GM20431 (cell line): ENCODE measurements around the gene PACRG.

Experiments
- in situ Hi-C: fragments of 300-500 bp; cut with MseI, MboI; formaldehyde crosslinking; loops from one replicate; pipeline ENCODE4 v1.15.0; 2020; ENCODE audit warnings: low sequenced_read_pairs; ENCODE audit not compliant: unreplicated experiment

The PACRG gene

DNA sequence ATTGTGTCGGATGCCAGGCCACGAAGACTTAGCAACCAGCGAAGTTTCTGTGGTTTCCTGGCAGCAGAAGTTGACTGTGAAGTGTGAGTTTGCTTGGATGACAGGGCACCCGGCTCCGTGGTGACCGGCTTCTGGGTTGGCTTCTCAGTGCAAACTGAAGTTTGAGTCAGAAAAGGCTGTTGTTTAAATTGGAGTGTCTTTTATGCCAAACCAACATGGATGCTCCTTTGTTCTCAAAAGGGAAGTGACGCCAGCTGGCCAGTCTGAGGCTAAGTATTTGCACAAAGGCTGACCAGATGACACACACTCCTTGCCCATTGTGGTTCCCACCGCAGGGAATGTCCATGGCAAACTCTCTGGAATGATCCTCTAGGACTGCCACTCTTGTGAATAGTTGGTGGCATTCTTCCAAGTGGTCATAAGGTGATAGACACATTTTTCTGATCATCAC is 521.9 kb downstream of the PACRG start:
- in situ Hi-C loops = no loop called here

DNA sequence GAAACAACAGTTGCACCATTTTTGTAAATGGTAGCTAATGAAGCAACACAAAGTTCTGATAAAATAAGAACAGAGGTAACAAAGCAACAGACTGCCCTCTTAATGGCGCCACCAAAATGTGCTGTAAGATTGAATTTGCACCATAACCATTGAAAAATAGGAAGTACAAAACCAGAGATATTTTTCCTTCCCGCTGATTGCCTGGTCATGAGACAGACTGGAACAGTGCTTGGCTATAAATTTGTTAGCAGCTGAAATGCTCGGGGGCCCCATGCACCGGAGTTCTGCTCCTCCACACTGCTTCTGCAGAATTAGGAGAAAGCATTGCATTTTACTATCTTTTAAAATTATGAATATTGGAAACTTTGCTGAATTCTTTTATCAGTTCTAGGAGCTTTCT is 522.3 kb downstream of the PACRG start:
- in situ Hi-C loops = no loop called here

DNA sequence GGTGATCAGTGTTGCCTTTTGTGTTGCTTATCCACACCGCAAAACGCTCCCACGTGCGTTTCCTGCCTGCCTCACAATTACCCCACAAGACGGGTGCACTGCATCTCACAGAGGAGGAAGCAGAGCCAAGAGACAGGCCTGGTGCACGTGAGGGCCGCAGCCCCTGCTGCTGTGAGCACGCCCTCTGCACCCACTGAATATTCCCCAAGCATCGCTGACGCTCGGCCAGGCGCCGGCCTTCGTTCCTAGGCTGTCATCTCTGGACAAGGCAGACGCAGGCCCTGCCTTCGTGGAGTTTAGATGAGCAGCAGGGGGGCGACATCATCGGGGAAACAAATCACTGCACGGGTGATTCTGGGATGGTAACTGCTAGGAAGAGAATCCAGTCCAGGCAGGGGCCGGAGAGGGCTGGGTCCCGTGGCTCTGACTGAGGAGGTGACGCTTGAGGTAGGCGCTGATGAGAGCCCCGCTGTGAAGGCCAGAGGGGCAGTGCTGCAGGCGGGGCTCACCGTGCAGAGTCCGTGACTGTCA is 524.4 kb downstream of the PACRG start:
- in situ Hi-C loops = no loop called here

DNA sequence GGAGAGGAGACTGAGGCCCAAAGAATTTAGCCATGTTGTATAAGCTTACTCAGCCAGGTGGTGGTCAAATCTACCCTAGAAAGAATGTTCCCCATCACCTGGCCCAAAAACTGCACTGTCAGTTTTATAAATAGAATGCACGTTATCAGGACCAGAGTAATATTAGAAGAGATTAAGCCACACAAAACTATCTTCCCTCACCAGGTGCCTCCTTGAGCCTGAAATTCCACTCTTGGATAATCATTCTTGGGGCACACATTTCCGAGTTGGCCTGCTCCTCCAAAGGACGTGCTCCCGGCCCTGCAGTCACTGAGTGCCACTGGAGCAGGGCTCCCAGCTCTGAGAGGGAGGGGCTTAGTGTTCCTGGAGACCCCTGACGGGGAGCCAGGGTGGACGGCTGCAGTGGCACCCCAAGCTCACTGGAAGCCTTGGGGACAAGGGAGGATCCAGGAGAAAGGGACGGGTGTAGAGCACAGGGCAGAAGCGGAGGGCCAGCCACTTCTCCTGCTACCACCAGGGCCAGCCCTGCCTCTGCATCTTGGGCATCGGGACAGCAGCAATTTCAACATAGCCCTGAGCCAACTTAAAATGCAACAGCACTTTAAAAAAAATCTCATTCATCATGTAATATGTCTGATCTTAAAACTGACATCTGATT is 525.9 kb downstream of the PACRG start:
- in situ Hi-C loops = no loop called here

DNA sequence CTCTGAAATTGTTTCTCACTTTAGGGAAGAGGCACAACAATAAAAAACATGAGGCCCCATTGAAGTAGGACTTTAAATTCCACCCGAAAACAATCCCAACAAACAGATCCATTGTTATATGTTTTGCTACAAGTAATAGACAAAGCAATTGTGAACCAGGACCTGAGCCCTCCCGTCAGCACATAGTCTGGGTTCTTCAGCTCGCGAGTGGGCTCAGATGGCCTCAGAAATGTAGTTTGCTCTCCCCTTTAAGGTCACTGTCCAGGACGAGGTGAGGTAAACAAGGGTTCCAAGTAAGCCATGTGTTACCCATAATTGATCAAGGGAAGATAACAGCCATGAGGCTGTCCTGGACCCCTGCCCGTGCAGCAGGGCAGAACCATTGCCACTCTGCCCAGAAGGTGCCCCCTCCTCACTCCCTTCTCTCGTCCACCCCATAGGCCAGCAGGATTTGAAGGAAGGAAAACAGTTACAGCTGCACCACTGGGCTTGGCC is 526.6 kb downstream of the PACRG start:
- in situ Hi-C loops = no loop called here

DNA sequence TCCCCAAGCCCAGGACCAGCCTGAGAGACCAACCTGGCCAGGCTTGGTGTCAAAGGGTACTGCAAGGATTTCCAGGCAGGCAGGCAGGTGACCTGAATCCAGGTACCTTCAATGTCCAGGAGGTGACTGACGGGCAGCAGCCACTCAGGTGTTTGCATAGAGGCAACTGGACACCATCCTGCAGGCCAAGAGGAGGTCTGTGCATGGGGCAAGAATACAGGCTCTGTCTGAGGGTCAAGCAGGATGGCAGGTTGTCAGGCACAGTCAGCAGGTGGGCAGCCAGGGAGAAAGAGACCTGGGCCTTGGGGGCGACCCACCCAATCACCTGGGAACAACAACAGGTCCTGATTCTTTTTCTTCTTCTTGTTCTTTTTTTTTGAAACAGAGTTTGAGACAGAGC is 527.5 kb downstream of the PACRG start:
- in situ Hi-C loops = no loop called here

DNA sequence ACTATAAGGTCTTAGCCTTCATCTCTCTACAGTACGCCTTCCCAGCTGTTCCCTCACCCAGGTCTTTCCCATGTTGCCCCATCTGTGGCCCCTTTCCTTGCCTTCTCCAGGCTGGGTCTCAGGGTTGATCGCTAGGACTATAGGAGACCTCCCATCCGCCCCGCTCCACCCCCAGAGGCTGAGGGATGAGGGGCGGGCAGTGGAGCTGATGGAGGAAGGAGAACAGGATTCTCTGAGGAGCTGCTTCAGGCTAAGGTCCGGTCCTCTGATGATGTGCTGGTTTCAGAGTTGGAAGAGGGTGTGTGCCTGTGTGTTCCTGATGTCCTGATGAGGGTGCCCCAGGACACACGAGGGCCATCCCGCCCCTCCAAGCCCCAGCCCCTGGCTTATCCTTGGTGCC is 531.9 kb downstream of the PACRG start:
- in situ Hi-C loops = no loop called here

DNA sequence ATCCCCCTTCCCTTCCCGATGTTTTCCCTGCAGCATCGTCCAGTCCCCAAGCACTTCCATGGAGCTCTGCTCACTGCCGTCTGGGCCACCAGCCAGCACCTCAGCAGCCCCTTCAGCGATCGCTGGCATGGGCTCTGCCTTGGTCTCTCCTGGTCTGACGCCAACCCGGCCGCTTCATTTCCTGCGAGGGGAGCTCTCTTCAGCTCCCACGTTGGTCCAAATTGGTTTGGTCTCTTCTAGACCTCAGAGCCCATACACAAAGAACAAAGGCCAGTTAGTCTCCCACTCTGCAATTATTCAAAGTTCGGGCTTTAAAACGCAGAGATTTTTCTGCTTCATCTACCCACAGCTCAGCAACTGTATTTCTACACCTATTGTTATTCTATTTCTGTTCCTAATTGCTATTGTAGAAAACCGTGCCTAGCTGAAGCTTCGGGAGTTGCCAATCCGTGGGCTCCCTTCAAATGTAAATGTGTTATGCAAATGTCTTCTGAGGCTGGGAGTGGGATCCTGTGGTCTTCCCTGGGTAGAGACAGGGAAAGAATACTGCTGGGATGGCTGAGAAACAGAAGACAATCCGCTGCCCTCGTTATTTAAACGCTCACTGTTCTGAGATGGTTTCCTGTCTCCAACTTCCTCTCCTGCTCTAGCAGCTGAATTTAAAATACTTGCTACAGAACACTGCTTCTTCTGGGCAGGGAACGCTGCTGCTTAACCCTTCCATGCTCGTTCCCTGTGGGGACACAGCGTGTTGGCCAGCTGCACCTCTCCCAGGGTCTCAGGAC is 532.5 kb downstream of the PACRG start:
- in situ Hi-C loops = no loop called here

DNA sequence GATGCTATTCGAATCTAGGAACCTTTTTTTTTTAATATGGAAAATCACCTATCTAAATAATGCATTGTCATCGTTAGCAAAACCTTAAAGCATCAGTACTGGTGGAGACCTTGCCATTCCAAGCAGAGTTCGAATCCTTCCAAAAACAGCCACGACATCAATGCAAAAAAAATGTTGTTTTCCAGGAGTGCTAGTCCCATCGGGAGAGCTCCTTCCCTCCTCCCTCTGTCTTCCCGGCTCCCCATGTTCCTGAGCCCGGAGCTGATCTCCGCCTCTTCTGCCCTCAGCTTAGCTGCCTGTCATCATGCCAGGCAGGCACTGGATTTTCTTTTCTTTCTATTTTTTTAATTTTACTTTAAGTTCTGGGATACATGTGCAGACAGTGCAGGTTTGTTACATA is 533.1 kb downstream of the PACRG start:
- in situ Hi-C loops = no loop called here

DNA sequence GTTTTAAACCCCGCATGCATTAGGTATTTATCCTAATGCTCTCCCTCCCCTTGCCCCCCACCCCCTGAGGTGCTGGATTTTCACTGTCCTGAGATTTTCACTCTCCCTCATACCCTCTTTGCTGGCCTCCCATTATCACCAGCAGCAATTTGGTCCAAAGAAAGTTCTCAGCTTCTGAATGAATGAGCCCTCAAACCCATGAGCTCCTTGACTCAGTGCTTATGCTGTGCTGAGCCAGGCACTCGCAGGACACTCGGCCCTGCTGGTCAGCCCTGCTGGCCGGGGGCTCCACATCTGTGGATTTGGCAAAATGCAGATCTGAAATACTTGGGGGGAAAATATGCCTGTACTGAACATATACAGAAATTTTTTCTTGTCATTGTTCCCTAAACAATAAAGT is 533.6 kb downstream of the PACRG start:
- in situ Hi-C loops = no loop called here

DNA sequence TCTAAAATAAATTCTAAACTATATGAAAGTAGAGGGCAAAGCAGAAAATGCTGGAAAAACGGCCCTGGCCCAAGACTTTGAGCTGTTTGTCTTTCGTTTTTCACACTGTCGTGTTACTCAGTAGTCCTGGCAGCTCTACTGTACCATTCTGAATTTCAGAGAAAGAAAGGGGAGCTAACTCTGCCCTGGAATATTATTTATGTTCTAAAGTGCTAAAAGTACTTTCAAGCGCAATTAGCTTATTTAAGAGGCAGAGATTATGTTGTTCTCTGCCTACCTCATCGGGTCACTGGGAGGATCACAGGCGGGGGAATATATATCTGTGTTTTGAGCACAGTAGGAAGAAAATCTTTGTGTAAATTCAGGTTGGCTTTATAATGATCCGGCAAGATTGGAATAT is 534.3 kb downstream of the PACRG start:
- in situ Hi-C loops = no loop called here

DNA sequence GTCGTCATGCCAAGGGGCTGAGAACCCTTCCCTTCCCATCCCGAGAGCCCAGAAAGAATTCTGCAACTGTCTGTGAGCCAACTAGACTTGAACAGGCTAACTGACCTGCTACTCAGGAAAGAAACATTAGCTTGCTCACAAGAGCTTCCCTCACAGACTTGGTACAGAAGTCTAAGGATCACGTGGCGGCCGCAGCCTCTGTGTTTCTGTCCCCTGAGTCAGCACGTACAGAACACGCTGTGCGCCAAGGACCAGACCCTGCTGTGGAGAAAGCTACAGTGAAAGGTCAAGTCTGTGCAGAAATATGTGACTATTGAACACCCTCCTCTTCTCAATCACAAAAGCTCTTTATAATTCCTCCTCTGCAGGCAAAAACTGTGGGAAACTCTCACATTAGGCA is 535.4 kb downstream of the PACRG start:
- in situ Hi-C loops = no loop called here

DNA sequence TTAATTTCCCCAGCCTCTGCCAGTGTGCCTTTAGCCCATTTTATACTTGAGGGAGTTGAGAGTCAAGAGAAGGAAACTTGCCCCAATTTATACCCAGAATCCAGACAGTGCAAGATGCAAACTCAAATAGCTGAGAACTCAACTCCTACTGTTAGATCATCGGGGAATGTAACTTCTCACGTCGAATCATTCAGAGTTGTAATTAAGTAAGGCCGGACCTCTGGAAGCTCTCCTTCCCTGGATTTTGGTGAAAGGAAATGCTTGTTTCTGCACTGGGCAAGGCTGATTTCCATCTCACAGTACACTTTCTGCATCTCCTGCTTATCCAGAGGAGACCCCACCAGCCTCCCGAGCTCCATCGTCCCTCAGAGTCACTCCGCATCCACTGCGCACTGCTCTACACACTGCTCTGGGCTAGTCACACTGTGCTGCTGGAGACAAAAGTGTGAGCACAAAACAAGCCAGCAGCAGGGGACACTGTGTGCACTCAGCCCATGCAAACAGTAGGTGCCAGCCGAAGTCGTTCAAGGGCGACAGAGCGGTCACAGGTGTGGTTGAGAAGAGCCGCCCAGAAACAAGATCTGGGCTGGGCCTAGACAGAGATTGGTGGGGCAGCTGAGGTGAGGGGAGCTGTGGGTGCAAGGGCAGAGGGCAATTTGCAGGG is 536.4 kb downstream of the PACRG start:
- in situ Hi-C loops = no loop called here

DNA sequence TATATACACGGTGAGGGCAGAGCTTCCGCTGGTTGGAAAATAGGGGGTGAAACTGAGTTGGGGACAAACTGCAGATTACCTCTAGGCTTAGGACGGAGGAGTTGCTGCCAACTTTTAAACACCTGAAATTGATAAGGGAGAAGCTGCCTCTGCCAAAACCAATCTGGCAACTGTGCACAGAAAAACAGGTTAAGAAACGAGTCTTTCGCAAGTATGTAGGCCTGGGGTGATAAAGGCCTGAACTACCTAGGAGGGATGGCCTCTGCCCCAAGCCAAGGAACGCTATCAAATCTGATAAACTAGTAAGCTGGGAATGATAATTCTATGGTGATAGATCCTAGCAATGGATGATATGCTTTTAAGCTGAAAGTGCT is 536.9 kb downstream of the PACRG start:
- in situ Hi-C loops = no loop called here

DNA sequence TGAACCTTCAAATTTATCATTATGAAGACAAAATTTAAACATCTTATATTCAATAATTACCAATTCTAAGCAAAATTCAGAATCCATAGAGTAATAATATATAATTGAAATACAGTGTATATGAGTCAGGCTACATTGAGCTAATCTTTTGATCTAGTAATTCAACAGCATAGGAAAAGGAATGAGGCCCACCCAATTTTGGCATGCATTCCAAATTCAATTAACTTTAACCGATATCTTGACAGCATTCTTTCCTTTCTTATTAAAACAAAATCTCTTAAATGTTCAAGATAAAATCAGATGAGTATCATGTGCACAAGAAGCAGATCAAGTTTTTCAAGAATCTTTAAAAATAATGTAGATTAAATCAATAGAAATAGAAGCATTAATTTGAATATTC is 553.9 kb downstream of the PACRG start:
- in situ Hi-C loops = no loop called here

DNA sequence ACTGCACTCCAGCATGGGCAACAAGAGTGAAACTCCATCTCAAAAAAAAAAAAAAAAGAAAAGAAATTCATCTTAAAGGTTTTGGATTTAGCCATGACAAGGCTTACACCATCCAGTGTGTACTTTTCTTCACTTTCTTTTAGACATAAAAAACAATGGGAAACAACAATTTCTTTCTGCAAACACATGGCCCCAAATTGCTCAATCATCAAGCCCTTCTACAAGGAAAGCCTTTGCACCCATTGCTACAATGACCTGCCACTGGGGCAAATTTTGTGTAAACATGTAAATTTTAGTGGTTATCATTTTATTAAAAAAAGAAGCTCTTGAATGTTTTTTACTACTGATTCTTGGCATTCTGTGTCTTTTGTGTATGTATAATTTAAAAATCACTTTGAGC is 554.9 kb downstream of the PACRG start:
- in situ Hi-C loops = no loop called here

DNA sequence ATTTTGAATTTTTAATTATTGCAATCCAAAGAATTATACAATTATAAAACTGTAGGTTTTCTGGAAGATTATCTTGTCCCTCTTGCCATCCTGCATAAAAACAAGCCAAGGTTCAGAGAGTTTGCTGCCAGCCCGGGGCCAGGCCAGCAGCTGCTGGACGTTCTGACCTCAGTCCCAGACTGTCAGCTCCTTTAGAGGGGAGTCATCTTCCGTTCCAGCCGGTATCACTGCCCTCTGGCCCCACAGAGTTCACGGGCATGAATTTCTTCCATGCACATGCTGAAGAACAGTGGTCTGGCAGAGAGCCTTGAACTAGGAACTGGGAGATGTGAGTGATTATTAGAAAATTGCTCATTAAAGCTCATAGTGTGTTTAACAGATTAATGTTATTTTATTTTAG is 556.4 kb downstream of the PACRG start:
- in situ Hi-C loops = no loop called here

DNA sequence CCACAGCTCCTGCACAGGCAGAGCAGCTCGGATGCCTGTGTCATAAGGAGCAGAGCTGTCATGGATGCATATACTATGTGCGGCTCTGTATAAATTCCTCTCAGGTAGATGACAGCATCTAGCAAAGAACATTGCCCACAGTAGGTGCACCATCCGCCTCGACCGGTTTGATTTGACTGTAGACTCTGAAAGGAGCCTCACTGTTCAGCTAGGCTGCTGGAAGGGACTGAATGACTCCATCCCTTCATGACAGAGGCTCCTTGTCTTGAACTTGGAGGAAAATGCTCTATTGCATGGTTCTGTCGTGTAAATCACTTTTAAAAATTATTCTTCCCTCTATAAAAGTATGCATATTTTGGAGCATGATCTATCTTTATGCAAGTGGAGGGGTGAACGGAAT is 557.9 kb downstream of the PACRG start:
- in situ Hi-C loops = no loop called here

DNA sequence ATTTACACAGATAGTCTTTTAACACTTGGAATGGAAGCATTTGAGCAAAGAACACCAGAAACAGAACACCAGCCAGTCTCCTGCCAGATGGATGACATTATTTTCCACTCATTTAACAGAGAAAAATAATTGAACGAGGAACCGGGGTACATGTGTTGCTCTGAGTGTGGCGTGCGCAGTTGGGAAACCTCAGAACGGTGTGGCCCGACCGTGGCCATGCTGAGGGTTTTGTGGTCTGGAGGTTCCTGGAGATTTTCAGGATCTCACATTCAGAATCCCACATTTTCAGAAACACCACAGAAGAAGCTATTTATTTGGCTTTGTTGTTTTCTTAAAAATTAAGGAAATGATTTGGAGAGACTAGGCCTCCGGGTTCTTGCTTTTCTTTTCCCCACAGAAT is 559.9 kb downstream of the PACRG start:
- in situ Hi-C loops = no loop called here

DNA sequence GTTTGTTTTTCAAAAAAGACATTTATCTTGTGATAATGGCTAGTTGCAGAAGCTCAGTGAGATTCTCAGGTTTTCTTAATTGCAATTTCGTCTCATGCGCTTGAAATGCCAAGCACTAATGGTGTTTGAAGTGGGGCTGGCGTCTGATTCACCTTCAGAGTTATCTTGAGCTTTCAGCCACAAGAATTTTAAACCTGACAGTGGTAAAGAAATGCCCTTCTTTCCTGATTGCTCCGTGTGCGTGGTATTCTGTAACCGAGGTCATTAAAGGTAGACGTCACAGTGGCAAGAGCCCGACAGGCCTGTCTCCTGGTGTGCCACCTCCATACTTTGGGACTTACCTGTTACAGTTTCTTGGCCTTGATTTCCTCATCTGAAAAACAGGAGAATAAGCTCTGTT is 560.3 kb downstream of the PACRG start:
- in situ Hi-C loops = no loop called here

DNA sequence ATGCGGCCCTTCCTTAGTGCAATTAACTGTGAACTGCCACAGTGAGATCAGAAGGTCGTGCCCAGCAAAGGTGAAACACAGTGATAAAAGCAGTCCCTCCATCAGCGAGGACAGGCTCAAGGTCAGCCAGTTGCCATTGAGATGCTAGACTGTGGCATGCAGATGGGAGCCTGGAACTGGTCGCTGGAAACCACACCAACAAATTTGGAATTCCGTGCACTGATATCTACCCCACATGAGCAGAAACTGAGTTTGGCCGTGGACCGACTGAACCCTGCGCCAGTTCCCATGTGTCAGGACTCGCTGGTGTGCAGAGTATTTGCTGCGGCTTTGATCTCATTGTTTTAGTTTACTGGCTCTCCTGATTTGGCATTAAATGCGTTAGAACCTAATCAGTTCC is 561.1 kb downstream of the PACRG start:
- in situ Hi-C loops = no loop called here
